ENCODE data around the gene PTGES3L. TPM values are rescaled to one million over a fixed set of nuclear protein-coding genes. Genes with fewer than 3 reads are reported as not detected.
A peak's percentile ranks its signal among the peaks of the same experiment; 100 is the strongest.

PTGES3L gene
- polyA plus RNA-seq, 1 donor (not counting 4 experiments of a cell fraction or from before 2014, with no cell fraction given): 0.37 TPM

DNA sequence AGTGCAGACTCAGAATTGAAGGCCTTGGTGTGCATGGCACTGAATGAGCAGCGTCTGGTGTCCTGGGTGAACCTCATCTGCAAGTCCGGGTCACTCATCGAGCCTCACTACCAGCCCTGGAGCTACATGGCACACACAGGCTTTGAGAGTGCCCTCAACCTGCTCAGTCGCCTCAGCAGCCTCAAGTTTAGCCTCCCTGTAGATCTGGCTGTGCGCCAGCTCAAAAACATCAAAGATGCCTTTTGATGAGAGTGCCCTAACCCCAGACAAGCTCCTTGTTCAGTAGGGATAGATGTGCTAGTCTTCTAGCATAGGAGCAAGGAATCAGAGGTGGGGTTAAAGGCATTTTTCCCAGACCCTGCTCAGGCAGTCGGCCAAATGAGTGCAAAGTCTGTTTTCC lies 11.6 kb upstream of the PTGES3L start:
- no peaks in the 10 kb centered on the region for H3K27me3 ChIP-seq (ENCODE audit: control insufficient read depth, extremely low read depth, insufficient read depth, low read length)
- H3K4me3 ChIP-seq (ENCODE audit: control insufficient read depth in 2 of 3, extremely low read depth in 1 of 3, insufficient read depth in 2 of 3, low read depth in 1 of 3, low read length in 3 of 3): no peak overlapping the region
- TF ChIP-seq EZH2 (IDR thresholded peaks at IDR 0.05; ENCODE audit: low read length): no peak
- TF ChIP-seq, protein P1, sequence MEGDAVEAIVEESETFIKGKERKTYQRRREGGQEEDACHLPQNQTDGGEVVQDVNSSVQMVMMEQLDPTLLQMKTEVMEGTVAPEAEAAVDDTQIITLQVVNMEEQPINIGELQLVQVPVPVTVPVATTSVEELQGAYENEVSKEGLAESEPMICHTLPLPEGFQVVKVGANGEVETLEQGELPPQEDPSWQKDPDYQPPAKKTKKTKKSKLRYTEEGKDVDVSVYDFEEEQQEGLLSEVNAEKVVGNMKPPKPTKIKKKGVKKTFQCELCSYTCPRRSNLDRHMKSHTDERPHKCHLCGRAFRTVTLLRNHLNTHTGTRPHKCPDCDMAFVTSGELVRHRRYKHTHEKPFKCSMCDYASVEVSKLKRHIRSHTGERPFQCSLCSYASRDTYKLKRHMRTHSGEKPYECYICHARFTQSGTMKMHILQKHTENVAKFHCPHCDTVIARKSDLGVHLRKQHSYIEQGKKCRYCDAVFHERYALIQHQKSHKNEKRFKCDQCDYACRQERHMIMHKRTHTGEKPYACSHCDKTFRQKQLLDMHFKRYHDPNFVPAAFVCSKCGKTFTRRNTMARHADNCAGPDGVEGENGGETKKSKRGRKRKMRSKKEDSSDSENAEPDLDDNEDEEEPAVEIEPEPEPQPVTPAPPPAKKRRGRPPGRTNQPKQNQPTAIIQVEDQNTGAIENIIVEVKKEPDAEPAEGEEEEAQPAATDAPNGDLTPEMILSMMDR (optimal IDR thresholded peaks at IDR 0.05 in 1 of 3, IDR thresholded peaks at IDR 0.05 in 1 of 3, conservative IDR thresholded peaks at IDR 0.05 in 1 of 3; ENCODE audit: extremely low read depth in 1 of 3, insufficient read depth in 2 of 3, low read length in 3 of 3): no peak
- H3K4me2 ChIP-seq (ENCODE audit: control insufficient read depth, extremely low read depth, insufficient read depth, low read depth, low read length): no peak overlapping the region
- H3K79me2 ChIP-seq (ENCODE audit: control insufficient read depth, insufficient read depth, low read length): no peaks in the 10 kb centered on the region
- H4K20me1 ChIP-seq (ENCODE audit: control insufficient read depth, extremely low read depth, insufficient read depth, low read length): no peaks in the 10 kb centered on the region
- FAIRE-seq (peak; percentile 62), DNase-seq (ENCODE audit: low read depth, low spot score) (no peak)
- no peaks in the 10 kb centered on the region for H3K9me3 ChIP-seq (ENCODE audit: control insufficient read depth, low read depth, low read length)
- H2AFZ ChIP-seq (ENCODE audit: control insufficient read depth, low read length): no peak overlapping the region
- no peak overlapping the region for H3K9ac ChIP-seq (ENCODE audit: control insufficient read depth, extremely low read depth, insufficient read depth, low read length)
- H3K9me1 ChIP-seq (ENCODE audit: control insufficient read depth, extremely low read depth, insufficient read depth, low read length): no peaks in the 10 kb centered on the region
- peaks cover 29% of the 10 kb centered on the region for H3K4me1 ChIP-seq (ENCODE audit: control insufficient read depth, extremely low read depth, insufficient read depth, low read length)
- dilution Hi-C loops (cut with MboI; ENCODE audit: extremely low pct_ligation_motif_present, low sequenced_read_pairs): no loop called here
- peak overlapping the region; percentile 10 for H3K27ac ChIP-seq (ENCODE audit: control insufficient read depth, insufficient read depth, low read length)
- peaks cover 16 to 38% of the 10 kb centered on the region in 2 experiments for H3K36me3 ChIP-seq (ENCODE audit: control insufficient read depth in 2 of 2, extremely low read depth in 1 of 2, insufficient read depth in 2 of 2, low read length in 2 of 2)

DNA sequence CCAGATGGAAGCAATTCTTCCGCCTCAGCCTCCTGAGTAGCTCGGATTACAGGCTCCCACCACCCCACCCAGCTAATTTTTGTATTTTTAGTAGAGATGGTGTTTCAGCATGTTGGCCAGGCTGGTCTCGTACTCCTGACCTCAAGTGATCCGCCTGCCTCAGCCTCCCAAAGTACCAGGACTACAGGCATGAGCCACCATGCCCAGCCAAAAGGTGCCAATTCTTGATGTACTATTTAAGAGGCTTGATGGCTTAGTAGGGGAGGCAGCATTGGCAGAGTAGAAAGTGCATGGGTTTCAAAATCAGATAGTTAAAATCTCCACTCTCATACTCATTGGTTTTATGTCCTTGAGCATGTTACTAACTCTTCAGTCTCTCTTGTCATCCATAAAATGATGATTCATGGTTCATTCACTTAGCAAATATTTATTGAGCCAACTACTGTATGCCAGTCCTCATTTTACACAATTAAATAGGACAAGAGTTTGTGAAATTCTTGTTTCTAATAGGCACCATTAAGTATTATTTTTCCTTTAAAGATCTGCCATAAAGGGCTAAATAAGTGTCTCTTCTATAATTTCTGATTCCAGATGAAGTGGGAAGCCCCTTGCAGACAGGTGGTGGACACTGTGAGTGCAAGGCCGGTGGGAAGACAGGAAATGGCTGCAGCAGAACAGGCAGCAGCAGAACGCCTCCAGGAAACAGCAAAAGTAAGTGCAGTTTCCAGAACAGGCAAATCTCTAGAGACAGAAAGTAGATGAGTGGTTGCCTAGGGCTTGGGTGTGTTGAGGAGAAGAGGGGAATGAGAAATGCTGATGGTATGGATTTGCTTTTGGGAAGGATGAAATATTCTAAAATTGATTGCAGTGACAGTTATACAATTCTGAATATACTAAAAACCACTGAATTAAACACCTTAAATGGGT lies 10.1 kb upstream of the PTGES3L start:
- Histone ChIP-seq H3K27ac (ENCODE audit: control insufficient read depth, insufficient read depth, low read length) (peak overlapping the region; percentile 60), H3K4me3 (ENCODE audit: control insufficient read depth in 2 of 3, extremely low read depth in 1 of 3, insufficient read depth in 2 of 3, low read depth in 1 of 3, low read length in 3 of 3) (peak overlapping the region in 1 of 3 experiments; percentile 5), H3K9me3 (ENCODE audit: control insufficient read depth, low read depth, low read length) (no peaks in the 10 kb centered on the region), H3K9me1 (ENCODE audit: control insufficient read depth, extremely low read depth, insufficient read depth, low read length) (no peaks in the 10 kb centered on the region), H3K27me3 (ENCODE audit: control insufficient read depth, extremely low read depth, insufficient read depth, low read length) (no peaks in the 10 kb centered on the region), H3K9ac (ENCODE audit: control insufficient read depth, extremely low read depth, insufficient read depth, low read length) (peak overlapping the region; percentile 43), H4K20me1 (ENCODE audit: control insufficient read depth, extremely low read depth, insufficient read depth, low read length) (no peaks in the 10 kb centered on the region), H3K36me3 (ENCODE audit: control insufficient read depth in 2 of 2, extremely low read depth in 1 of 2, insufficient read depth in 2 of 2, low read length in 2 of 2) (peaks cover 16 to 38% of the 10 kb centered on the region in 2 experiments), H3K79me2 (ENCODE audit: control insufficient read depth, insufficient read depth, low read length) (peaks cover 1% of the 10 kb centered on the region), H3K4me2 (ENCODE audit: control insufficient read depth, extremely low read depth, insufficient read depth, low read depth, low read length) (peak overlapping the region; percentile 69), H3K4me1 (ENCODE audit: control insufficient read depth, extremely low read depth, insufficient read depth, low read length) (peaks cover 29% of the 10 kb centered on the region), H2AFZ (ENCODE audit: control insufficient read depth, low read length) (no peak overlapping the region)
- TF ChIP-seq, protein P1 (optimal IDR thresholded peaks at IDR 0.05 in 1 of 3, IDR thresholded peaks at IDR 0.05 in 1 of 3, conservative IDR thresholded peaks at IDR 0.05 in 1 of 3; ENCODE audit: extremely low read depth in 1 of 3, insufficient read depth in 2 of 3, low read length in 3 of 3): no peak
- TF ChIP-seq EZH2 (IDR thresholded peaks at IDR 0.05; ENCODE audit: low read length): no peak
- no peak for DNase-seq (ENCODE audit: low read depth, low spot score)
- peak; percentile 84 for FAIRE-seq
- dilution Hi-C loops (cut with MboI; ENCODE audit: extremely low pct_ligation_motif_present, low sequenced_read_pairs): no loop called here
